CD4-positive, alpha-beta T cell treated with Interleukin-17A for 1 hour (primary cell): ENCODE data around the gene CYTH4.
A peak's percentile ranks its signal among the peaks of the same experiment; 100 is the strongest.

Experiments used
- DNase-seq: peaks from one replicate; pipeline ENCODE4 v3.0.0-alpha.2; 2020

The CYTH4 gene

GRCh38 chr22:37292641-37293040, 10.3 kb downstream of the CYTH4 start:
- no peak for DNase-seq

DNA sequence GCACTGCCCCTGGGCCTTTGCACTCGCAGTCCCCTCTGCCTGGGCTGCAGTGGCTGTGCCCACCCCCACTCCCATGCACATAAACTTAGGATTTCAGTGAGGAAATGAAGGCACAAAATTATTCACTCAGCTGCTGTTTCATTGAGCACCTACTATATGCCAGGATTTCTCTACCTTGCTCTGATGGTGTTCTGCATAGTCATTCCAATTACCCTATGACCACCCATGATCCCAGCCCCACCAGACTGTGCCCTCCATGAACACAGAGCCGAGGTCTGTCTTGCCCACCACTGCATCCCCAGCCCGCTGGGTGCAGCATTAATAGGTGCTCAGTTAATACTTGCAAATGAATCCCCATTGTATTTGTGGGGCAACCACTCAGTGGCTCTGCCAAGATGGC, 10.9 kb downstream of the CYTH4 start:
- DNase-seq, result no peak

DNA sequence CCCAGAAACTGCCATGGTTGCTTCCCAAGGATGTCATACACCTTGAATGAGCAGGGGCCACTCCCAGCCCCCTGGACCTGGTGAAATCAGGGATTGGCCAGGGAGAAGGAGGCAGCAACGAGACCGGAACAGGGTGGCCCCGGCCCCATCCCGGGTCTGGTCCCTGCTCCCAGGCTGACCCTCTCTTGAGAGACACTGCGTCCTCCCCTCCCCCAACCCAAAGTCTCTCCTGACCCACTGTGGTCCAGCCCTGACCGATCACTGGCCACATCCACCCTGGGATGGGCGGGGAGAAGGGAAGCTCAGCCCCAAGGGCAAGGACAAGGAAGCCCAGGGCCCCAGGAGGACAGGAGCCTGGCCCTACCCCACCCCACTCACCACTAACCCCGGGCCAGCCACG, 12.4 kb downstream of the CYTH4 start:
- DNase-seq, result no peak

- DNase-seq, result no peak
These were observed 13.0 kb downstream of the CYTH4 start for GRCh38 chr22:37295213-37295886.

- no peak for DNase-seq
These were observed 13.6 kb downstream of the CYTH4 start for GRCh38 chr22:37295946-37296345.

GRCh38 chr22:37298748-37299495, 16.6 kb downstream of the CYTH4 start:
- no peak for DNase-seq

- no peak for DNase-seq
These were observed 17.7 kb downstream of the CYTH4 start for GRCh38 chr22:37299969-37300509.

GRCh38 chr22:37300551-37301017, 18.3 kb downstream of the CYTH4 start:
- DNase-seq, result peak; percentile 53

GRCh38 chr22:37301144-37301830, 19.0 kb downstream of the CYTH4 start:
- no peak for DNase-seq

DNA sequence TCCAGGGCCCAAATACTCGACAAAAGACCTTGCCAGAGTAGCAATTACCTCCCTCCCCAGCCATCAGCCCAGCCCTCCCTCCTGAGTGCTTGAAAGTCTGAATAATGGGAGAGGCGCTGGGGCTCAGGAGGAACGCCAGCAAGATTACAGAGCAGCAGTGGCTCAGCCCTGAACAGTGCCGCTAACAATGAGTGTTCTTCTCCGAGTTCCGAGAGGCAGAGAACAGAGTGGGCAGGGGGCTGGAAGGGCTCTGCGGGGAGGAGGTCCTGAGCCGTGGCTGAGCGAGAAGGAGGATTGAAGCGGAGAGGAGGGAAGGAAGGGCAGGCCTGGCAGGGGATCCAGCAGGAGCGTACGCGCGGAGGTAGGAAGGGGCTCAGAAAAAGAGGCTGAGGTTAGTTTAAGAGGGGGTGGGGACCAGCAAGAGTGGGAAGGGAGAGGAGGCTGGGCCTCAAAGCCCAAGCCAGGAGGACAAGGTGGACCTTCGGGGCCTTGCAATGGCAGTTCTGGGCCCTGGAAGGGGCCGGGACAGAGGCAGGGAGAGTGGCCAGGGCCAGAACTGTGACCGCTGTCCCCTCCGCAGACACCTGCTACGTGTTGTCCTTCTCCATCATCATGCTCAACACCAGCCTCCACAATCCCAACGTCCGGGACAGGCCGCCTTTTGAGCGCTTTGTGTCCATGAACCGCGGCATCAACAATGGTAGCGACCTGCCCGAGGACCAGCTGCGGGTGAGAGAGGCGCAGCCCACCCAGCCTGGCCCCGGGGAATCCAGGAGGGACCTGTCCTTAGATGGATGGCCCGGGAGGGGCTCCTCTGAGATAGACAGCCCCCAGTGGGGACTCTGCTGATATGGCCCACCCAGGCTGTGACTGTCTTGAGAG, 20.6 kb downstream of the CYTH4 start:
- no peak for DNase-seq

DNA sequence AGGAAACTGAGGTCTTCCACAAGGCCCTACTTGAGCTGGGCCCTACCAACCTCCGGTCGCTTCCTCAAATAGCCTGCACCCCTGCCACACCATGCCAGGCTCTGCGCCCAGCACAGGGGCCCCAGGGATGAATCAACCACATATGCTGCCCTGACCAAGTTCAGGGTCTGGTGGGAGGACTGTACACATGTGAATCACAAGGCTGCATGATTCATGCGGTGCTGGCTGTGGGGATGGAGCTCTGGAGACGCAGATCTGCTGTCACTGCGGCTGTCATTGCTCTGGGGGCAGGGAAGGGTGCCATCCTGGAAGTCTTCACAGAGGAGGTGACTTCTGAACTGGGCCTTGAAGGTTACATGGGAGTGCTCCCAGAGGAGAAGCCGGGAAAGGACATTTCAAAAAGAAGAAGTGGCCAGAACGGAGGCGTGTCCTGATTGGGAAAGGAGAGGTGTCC, 21.5 kb downstream of the CYTH4 start:
- DNase-seq, result no peak

DNA sequence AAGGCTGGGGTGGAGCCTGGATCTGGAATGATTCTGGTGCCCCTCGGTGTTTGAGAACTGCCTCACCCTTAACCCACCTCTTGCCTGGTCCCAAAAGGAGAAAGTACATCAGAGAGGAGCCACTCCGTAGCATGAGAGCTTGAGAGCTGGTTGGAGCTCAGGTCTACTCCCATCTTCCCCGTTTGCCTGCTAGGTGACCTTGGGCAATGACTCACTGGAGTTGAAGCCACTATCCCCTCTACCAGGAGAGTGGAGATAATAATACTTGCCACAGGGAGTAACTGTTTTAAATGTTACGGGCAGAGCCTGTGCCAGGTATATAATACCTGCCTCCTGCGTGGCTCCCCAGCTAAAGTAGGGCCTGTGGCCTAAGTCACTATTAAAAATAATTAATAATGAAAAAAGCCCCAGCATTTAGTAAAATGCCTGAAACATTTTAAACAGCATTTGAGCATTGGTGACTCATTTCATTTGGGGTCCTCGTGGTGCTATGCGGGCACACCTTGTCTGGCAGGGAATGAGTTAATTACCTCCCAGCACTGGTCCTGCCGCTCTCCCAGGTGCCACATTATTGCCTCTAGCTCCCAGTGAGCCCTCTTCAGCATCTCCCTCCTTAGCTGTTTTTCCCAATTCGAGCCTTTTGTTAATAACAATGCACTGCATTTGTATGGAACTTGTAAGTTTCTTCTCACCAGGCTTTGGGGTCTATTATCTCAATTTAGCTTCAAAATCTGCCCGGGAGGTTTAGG, 22.5 kb downstream of the CYTH4 start:
- no peak for DNase-seq

GRCh38 chr22:37305887-37306286, 23.6 kb downstream of the CYTH4 start:
- DNase-seq, result no peak

- DNase-seq, result no peak
These were observed 24.2 kb downstream of the CYTH4 start for GRCh38 chr22:37306494-37306829.

DNA sequence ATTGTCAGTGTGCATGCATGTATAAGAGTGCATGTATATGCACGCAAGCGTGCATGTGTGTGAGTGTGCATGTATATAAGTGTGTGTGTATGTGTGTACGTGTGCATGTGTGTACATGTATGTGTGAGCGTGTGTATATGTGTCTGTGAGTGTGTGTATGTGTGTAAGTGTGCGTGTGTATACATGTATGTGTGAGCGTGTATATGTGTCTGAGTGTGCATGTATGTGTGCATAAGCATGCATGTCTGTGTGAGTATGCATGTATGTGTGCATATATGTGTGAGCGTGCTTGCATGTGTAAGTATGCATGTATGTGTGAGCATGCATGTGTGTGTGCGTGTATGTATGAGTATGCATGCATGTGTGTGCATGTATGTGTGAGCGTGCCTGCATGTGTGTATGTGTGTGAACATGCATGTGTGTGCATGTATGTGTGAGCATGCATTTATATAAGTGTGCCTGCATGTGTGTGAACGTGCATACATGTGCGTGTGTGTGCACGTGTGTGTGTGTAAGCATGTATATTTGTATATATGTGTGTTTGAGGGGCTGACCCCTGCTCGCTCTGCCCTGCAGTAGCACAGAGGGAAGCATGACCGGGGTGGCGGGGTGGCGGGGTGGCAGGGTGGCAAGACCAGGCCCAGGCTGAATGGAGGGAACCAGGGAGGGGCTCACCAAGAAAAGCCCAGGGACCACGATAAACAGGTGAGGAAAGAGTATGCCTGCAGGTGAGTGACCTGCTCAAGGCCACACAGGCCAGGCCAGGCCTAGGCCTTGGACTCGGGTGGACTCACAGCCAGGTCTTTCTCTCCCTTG, 26.3 kb downstream of the CYTH4 start:
- no peak for DNase-seq

DNA sequence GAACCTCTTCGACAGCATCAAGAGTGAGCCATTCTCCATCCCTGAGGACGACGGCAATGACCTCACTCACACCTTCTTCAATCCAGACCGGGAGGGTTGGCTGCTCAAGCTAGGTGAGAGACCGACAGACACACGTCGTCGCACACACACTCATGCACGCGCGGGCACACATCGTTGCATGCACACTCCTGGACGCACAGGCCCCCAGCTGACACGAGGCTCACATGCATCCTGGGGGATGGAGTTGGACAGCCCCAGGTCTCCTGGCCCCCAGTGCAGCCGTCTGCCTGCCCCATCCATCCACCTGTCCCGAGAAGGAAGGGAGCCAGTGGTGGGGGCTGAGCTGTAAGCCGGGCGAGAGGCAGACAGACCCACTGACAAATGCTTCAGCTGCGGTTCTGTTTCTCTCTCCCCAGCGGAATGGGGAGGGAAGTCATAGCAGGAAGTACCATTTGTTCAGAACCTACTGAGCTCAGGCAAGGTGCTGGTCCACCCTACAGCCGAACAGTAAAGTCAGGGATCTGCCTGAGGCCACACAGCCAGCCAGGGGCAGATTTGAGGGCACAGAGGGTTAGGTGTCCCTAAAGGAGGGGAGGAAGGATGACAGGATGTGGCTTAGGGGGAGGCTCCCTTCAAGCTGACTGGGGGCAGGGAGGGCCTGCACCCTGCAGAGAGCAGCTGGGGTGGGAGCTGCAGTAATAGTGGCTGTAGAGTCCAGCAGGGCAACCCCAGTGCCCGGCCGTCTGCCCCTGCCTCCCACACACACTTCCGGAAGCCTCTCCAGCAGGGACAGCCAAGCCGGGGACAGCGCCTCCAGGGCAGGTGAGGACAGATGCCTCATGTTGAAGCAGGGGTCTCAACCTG, 27.1 kb downstream of the CYTH4 start:
- peak; percentile 67 for DNase-seq

DNA sequence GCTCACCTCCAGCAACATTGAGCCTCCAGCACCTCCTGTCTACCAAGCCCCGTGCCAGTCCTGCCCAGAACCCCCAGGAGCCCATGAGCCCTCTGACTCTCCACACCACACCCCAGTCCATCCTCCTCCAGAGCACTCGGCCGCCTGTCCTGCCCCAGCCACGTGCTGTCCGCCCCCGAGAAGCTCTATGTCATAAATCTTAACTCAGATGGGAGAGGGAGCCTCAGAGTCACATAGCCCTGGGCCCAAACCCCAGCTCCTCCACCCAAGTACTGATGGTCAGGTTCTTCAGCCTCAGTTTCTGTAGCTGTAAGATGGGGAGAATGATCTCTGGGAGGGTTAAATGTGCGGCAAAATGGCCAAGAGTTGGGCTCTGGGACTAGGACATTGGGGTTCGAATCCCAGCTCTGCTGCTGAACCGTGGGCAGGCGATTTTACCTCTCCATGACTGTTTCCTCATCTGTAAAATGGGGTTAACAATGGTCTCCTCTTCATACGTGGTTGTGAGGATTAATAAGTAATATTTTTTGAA, 27.8 kb downstream of the CYTH4 start:
- no peak for DNase-seq

- DNase-seq, result peak; percentile 24
These were observed 28.7 kb downstream of the CYTH4 start for GRCh38 chr22:37310815-37311595.
